ENCODE data around the gene TRIM41. TPM values are rescaled to one million over a fixed set of nuclear protein-coding genes. Genes with fewer than 3 reads are reported as not detected.
"Not testable (repeated sequence)": the region's sequence is repeated elsewhere in the genome, so short reads cannot be mapped to it uniquely, and the experiment has no call there.

The TRIM41 gene
- total RNA-seq, 1 donor from 2014 or later, result 105 TPM

- H3K27ac ChIP-seq, result no peak overlapping the region
- no peaks in the 10 kb centered on the region for H3K27me3 ChIP-seq
- no peaks in the 10 kb centered on the region for H3K9me3 ChIP-seq
- peaks cover 0 to 2% of the 10 kb centered on the region in 2 donors for H3K4me1 ChIP-seq
- H3K36me3 ChIP-seq, result no peaks in the 10 kb centered on the region
- no peak for TF ChIP-seq CTCF (IDR thresholded peaks at IDR 0.05)
- H3K4me3 ChIP-seq, result no peak overlapping the region
- no peak for DNase-seq (ENCODE audit: low spot score in 2 of 2)
- intact Hi-C loops (cut with DNase I), result no loop called here
Observed at GRCh38 chr5:181212080-181212479, 11.0 kb upstream of the TRIM41 start.

GRCh38 chr5:181212934-181213333 lies 10.1 kb upstream of the TRIM41 start:
- Histone ChIP-seq H3K4me3 (no peak overlapping the region), H3K36me3 (no peaks in the 10 kb centered on the region), H3K9me3 (no peaks in the 10 kb centered on the region), H3K4me1 (peaks cover 0 to 2% of the 10 kb centered on the region in 2 donors), H3K27ac (no peak overlapping the region), H3K27me3 (no peaks in the 10 kb centered on the region)
- DNase-seq (ENCODE audit: low spot score in 2 of 2), result no peak
- TF ChIP-seq CTCF (IDR thresholded peaks at IDR 0.05), result no peak
- intact Hi-C loops (cut with DNase I), result no loop called here

- DNase-seq (ENCODE audit: low spot score in 2 of 2); intact Hi-C loops (cut with DNase I); H3K4me3 ChIP-seq; H3K36me3 ChIP-seq; H3K27ac ChIP-seq; H3K9me3 ChIP-seq; H3K27me3 ChIP-seq; H3K4me1 ChIP-seq: not testable (repeated sequence)
Observed at GRCh38 chr5:181214249-181214648, 8.8 kb upstream of the TRIM41 start.

- Histone ChIP-seq H3K4me3 (peak overlapping the region; percentile 27 to 68), H3K27ac (no peak overlapping the region), H3K9me3 (no peaks in the 10 kb centered on the region), H3K4me1 (peaks cover 0 to 2% of the 10 kb centered on the region in 2 donors), H3K36me3 (no peaks in the 10 kb centered on the region), H3K27me3 (no peaks in the 10 kb centered on the region)
- no peak for DNase-seq (ENCODE audit: low spot score in 2 of 2)
- intact Hi-C loops (cut with DNase I), result no loop called here
- no peak for TF ChIP-seq CTCF (IDR thresholded peaks at IDR 0.05)
Observed at GRCh38 chr5:181215997-181216989, 6.8 kb upstream of the TRIM41 start.

GRCh38 chr5:181217111-181217802 lies 5.8 kb upstream of the TRIM41 start:
- TF ChIP-seq CTCF (IDR thresholded peaks at IDR 0.05), result no peak
- Histone ChIP-seq H3K27ac (peak overlapping the region; percentile 58 to 75), H3K36me3 (no peaks in the 10 kb centered on the region), H3K27me3 (no peaks in the 10 kb centered on the region), H3K4me1 (peaks cover 0 to 2% of the 10 kb centered on the region in 2 donors), H3K4me3 (peak overlapping the region; percentile 27 to 68), H3K9me3 (no peaks in the 10 kb centered on the region)
- intact Hi-C loops (cut with DNase I), result loop anchor here (1.0 kb wide), 1 partner anchor 26 kb away; no protein-coding TSS in a partner anchor
- DNase-seq (ENCODE audit: low spot score in 2 of 2), result peak in 1 of 2 donors; percentile 77

GRCh38 chr5:181217803-181218062 lies 5.3 kb upstream of the TRIM41 start:
- TF ChIP-seq CTCF (IDR thresholded peaks at IDR 0.05), result no peak
- H3K4me1 ChIP-seq, result peaks cover 0 to 2% of the 10 kb centered on the region in 2 donors
- H3K9me3 ChIP-seq, result no peaks in the 10 kb centered on the region
- intact Hi-C loops (cut with DNase I), result loop anchor here (1.0 kb wide), 3 partner anchors 11 to 29 kb away; no protein-coding TSS in a partner anchor
- peak overlapping the region; percentile 58 to 75 for H3K27ac ChIP-seq
- no peaks in the 10 kb centered on the region for H3K36me3 ChIP-seq
- DNase-seq (ENCODE audit: low spot score in 2 of 2), result no peak
- no peaks in the 10 kb centered on the region for H3K27me3 ChIP-seq
- peak overlapping the region; percentile 27 to 68 for H3K4me3 ChIP-seq

Measured in ascending aorta (tissue), 2 donors.